WTC11 (cell line): ENCODE data around the gene GNAS. TPM values are rescaled to one million over a fixed set of nuclear protein-coding genes. Genes with fewer than 3 reads are reported as not detected.
A peak's percentile ranks its signal among the peaks of the same experiment; 100 is the strongest.

Source experiments
- ATAC-seq: fragments of 200-7000 bp; cut with Tn5 transposase; 2 replicates; pipeline ENCODE4 v1.10.0; 2021; ENCODE audit warnings: mild to moderate bottlenecking, moderate library complexity
- CTCF ChIA-PET: fragments of 300-600 bp; sonication (Branson Sonifier 250); formaldehyde crosslinking; loops from one replicate; lab custom pipeline; 2021; ENCODE audit warnings: antibody characterized with exemption; lab: Charles Lee
- POLR2A ChIA-PET: fragments of 350-600 bp; sonication (Branson Sonifier 250); formaldehyde crosslinking; loops from one replicate; lab custom pipeline; 2021; ENCODE audit warnings: antibody characterized with exemption; lab: Charles Lee
- DNase-seq: peaks from one replicate; pipeline ENCODE4 v3.0.0; 2021; ENCODE audit warnings: low spot score
- H3K27ac Mint-ChIP-seq: 2 replicates; pipeline ENCODE4 v1.8.0; 2021; ENCODE audit warnings: mixed read lengths
- H3K27me3 Mint-ChIP-seq: 2 replicates; pipeline ENCODE4 v1.8.0; 2021; ENCODE audit warnings: low read depth, mild to moderate bottlenecking, moderate library complexity, mixed read lengths
- H3K36me3 Mint-ChIP-seq: 2 replicates; pipeline ENCODE4 v1.8.0; 2021; ENCODE audit warnings: mixed read lengths
- H3K4me1 Mint-ChIP-seq: 2 replicates; pipeline ENCODE4 v1.8.0; 2022; ENCODE audit warnings: mixed read lengths
- H3K4me3 Mint-ChIP-seq: 2 replicates; pipeline ENCODE4 v1.8.0; 2021; ENCODE audit warnings: mild to moderate bottlenecking, moderate library complexity, mixed read lengths
- H3K9me3 Mint-ChIP-seq: 2 replicates; pipeline ENCODE4 v1.8.0; 2021; ENCODE audit warnings: mixed read lengths
- GRHL2 ChIP-seq: fragments of 250-450 bp; sonication (Bioruptor Pico); IDR thresholded peaks from 2 replicates; pipeline ENCODE4 v1.8.0; 2022; ENCODE audit warnings: mild to moderate bottlenecking, moderate library complexity; ENCODE audit not compliant: insufficient replicate concordance, severe bottlenecking
- NFATC4 ChIP-seq: fragments of 250-450 bp; sonication (Bioruptor Pico); IDR thresholded peaks from 2 replicates; pipeline ENCODE4 v1.9.0; 2021; ENCODE audit warnings: mild to moderate bottlenecking
- OVOL2 ChIP-seq: fragments of 250-450 bp; sonication (Bioruptor Pico); IDR thresholded peaks from 2 replicates; pipeline ENCODE4 v1.9.0; 2021; ENCODE audit warnings: mild to moderate bottlenecking, borderline replicate concordance
- PRRX2 ChIP-seq: fragments of 250-450 bp; sonication (Bioruptor Pico); IDR thresholded peaks from 2 replicates; pipeline ENCODE4 v1.8.0; 2021; ENCODE audit warnings: mild to moderate bottlenecking
- RELA ChIP-seq: sonication (generic); formaldehyde crosslinking; IDR thresholded peaks from 2 replicates; pipeline ENCODE4 v1.8.1; 2022; ENCODE audit warnings: missing genetic modification reagents, mild to moderate bottlenecking, borderline replicate concordance
- SMAD3 ChIP-seq: sonication (generic); formaldehyde crosslinking; IDR thresholded peaks from 2 replicates; pipeline ENCODE4 v1.8.0; 2022; ENCODE audit warnings: missing genetic modification reagents, mild to moderate bottlenecking, borderline replicate concordance
- ZBTB21 ChIP-seq: sonication (generic); formaldehyde crosslinking; IDR thresholded peaks from 2 replicates; pipeline ENCODE4 v1.8.1; 2023; ENCODE audit warnings: mild to moderate bottlenecking, missing genetic modification reagents, borderline replicate concordance
- ZNF671 ChIP-seq: fragments of 250-450 bp; sonication (Bioruptor Pico); IDR thresholded peaks from 2 replicates; pipeline ENCODE4 v1.8.0; 2021; ENCODE audit warnings: mild to moderate bottlenecking
- total RNA-seq: library from RNA; stranded (reverse); gene quantifications from 3 replicates; pipeline ENCODE4 v1.2.3, GENCODE V29; 2021
- TF ChIP-seq, protein P1 (sequence below): sonication (generic); formaldehyde crosslinking; IDR thresholded peaks from 2 replicates; pipeline ENCODE4 v1.8.0; 2023; ENCODE audit warnings: missing genetic modification reagents, mild to moderate bottlenecking, borderline replicate concordance
- TF ChIP-seq, protein P2 (sequence below): sonication (generic); formaldehyde crosslinking; IDR thresholded peaks from 2 replicates; pipeline ENCODE4 v1.8.1; 2022; ENCODE audit warnings: mild to moderate bottlenecking, missing genetic modification reagents, moderate library complexity, borderline replicate concordance
- TF ChIP-seq, protein P3 (sequence below): sonication (generic); formaldehyde crosslinking; IDR thresholded peaks from 2 replicates; pipeline ENCODE4 v1.8.1; 2022; ENCODE audit warnings: low read depth, mild to moderate bottlenecking, moderate library complexity, missing genetic modification reagents, borderline replicate concordance
- TF ChIP-seq, protein P4 (sequence below): sonication (generic); formaldehyde crosslinking; IDR thresholded peaks from 2 replicates; pipeline ENCODE4 v1.8.0; 2022; ENCODE audit warnings: mild to moderate bottlenecking, missing genetic modification reagents
- TF ChIP-seq, protein P5 (sequence below): fragments of 250-450 bp; sonication (Bioruptor Pico); conservative IDR thresholded peaks from 2 replicates; pipeline ENCODE4 v1.9.0; 2021; ENCODE audit warnings: mild to moderate bottlenecking
- TF ChIP-seq, protein P6 (sequence below): sonication (generic); formaldehyde crosslinking; conservative IDR thresholded peaks from 2 replicates; pipeline ENCODE4 v1.8.1; 2022; ENCODE audit warnings: mild to moderate bottlenecking, missing genetic modification reagents
- TF ChIP-seq, protein P7 (sequence below): fragments of 250-450 bp; sonication (Bioruptor Pico); IDR thresholded peaks from 2 replicates; pipeline ENCODE4 v1.8.0; 2021; ENCODE audit warnings: mild to moderate bottlenecking
- TF ChIP-seq, protein P8 (sequence below): sonication (generic); formaldehyde crosslinking; IDR thresholded peaks from 2 replicates; pipeline ENCODE4 v1.8.1; 2023; ENCODE audit warnings: mild to moderate bottlenecking, missing genetic modification reagents, borderline replicate concordance

GNAS gene
- total RNA-seq, 1 experiment from 2014 or later: 868 TPM

DNA sequence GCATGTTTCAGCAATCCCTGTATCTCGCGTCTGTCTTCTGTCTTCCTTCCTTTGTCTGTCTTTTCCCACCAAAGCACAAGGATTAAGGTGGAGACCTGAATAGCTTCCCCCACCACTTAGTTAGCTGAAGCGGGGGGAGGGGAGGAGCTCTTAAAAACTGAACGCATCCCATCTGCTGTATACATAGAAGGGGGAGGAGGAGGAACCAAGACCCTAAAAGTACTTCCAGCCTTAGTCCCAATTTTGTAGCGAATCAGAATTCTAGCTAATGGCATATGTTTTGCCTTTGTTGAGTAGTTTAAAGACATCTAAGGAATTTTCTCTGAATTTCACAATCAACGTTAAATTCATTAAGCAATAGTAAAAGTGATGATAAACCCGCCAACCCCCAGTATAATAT lies 47.9 kb downstream of the GNAS start:
- DNase-seq (no peak), ATAC-seq (peak; percentile 14; the same call in 1 of the 2 replicates)
- Mint-ChIP-seq H3K36me3 (peaks cover 50% of the 10 kb centered on the region), H3K9me3 (no peaks in the 10 kb centered on the region), H3K27me3 (no peaks in the 10 kb centered on the region), H3K4me3 (peak overlapping the region; percentile 32), H3K4me1 (peaks cover 74% of the 10 kb centered on the region), H3K27ac (peak overlapping the region; percentile 62; the same call in 1 of the 2 replicates)
- CTCF ChIA-PET: interaction anchor here (1.2 to 1.6 kb wide), 3 partner anchors 30 to 419 kb away, joined by 3 to 5 read pairs (median 3); no protein-coding TSS in a partner anchor
- POLR2A ChIA-PET: interaction anchor here (0.5 kb wide), 1 partner anchor 94 kb away, joined by 3 read pairs; no protein-coding TSS in a partner anchor
- no peak for TF ChIP-seq NFATC4 (CRISPR knock-in tag)
- TF ChIP-seq, protein P1, sequence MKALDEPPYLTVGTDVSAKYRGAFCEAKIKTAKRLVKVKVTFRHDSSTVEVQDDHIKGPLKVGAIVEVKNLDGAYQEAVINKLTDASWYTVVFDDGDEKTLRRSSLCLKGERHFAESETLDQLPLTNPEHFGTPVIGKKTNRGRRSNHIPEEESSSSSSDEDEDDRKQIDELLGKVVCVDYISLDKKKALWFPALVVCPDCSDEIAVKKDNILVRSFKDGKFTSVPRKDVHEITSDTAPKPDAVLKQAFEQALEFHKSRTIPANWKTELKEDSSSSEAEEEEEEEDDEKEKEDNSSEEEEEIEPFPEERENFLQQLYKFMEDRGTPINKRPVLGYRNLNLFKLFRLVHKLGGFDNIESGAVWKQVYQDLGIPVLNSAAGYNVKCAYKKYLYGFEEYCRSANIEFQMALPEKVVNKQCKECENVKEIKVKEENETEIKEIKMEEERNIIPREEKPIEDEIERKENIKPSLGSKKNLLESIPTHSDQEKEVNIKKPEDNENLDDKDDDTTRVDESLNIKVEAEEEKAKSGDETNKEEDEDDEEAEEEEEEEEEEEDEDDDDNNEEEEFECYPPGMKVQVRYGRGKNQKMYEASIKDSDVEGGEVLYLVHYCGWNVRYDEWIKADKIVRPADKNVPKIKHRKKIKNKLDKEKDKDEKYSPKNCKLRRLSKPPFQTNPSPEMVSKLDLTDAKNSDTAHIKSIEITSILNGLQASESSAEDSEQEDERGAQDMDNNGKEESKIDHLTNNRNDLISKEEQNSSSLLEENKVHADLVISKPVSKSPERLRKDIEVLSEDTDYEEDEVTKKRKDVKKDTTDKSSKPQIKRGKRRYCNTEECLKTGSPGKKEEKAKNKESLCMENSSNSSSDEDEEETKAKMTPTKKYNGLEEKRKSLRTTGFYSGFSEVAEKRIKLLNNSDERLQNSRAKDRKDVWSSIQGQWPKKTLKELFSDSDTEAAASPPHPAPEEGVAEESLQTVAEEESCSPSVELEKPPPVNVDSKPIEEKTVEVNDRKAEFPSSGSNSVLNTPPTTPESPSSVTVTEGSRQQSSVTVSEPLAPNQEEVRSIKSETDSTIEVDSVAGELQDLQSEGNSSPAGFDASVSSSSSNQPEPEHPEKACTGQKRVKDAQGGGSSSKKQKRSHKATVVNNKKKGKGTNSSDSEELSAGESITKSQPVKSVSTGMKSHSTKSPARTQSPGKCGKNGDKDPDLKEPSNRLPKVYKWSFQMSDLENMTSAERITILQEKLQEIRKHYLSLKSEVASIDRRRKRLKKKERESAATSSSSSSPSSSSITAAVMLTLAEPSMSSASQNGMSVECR (CRISPR knock-in tag): no peak
- TF ChIP-seq PRRX2 (CRISPR knock-in tag): no peak
- TF ChIP-seq, protein P2, sequence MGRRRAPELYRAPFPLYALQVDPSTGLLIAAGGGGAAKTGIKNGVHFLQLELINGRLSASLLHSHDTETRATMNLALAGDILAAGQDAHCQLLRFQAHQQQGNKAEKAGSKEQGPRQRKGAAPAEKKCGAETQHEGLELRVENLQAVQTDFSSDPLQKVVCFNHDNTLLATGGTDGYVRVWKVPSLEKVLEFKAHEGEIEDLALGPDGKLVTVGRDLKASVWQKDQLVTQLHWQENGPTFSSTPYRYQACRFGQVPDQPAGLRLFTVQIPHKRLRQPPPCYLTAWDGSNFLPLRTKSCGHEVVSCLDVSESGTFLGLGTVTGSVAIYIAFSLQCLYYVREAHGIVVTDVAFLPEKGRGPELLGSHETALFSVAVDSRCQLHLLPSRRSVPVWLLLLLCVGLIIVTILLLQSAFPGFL: no peak
- TF ChIP-seq, protein P3, sequence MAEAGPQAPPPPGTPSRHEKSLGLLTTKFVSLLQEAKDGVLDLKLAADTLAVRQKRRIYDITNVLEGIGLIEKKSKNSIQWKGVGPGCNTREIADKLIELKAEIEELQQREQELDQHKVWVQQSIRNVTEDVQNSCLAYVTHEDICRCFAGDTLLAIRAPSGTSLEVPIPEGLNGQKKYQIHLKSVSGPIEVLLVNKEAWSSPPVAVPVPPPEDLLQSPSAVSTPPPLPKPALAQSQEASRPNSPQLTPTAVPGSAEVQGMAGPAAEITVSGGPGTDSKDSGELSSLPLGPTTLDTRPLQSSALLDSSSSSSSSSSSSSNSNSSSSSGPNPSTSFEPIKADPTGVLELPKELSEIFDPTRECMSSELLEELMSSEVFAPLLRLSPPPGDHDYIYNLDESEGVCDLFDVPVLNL: no peak
- TF ChIP-seq OVOL2 (CRISPR knock-in tag): no peak

DNA sequence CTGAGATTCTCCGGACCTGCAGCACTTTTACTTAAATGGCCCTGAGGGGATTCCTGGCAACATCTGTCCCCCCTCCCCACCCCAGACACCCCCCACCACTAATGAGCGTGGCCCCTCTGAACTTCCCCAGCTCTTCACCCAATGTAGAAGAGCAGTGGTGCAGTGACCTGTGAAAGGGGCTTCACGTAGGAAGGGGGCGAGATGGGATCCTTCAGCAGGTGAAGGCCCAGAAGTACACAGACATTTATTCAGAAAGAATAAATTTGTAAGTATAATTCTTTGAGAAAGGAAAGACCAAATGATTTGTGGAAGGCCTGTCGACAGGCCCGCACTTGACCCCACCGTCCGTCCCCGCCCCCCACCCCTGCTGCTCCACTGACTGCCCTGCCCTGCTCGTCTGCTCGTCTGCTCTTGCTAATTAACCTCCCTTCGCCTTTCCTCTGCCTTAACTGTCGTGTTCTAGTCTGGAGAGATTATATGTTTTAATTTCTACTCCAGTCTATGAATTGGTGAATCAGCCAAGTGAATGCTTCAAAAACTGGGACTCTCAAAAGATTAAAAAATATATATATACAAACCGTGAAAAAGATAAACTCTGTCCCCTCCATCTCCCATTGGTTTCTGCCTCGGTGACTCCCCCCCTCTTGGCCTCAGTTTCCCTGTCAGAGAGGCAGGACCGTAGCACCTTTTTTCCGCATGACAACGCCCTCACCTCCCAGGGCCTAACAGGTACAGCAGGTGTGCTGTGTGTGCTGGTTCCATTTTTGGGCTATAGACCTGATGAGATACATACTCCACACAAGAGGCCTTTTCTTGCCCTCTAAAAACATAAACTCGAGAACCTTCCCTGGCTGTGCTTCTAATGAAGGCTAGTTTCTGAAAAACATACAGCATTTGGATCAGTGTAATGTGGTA lies 49.2 kb downstream of the GNAS start:
- DNase-seq (no peak), ATAC-seq (no peak)
- POLR2A ChIA-PET: no interaction called here
- Mint-ChIP-seq H3K36me3 (peaks cover 51% of the 10 kb centered on the region), H3K27ac (peak overlapping the region; percentile 56; the same call in 1 of the 2 replicates), H3K9me3 (no peaks in the 10 kb centered on the region), H3K4me1 (peaks cover 61% of the 10 kb centered on the region), H3K4me3 (no peak overlapping the region), H3K27me3 (no peaks in the 10 kb centered on the region)
- CTCF ChIA-PET: interaction anchor here (1.2 kb wide), 1 partner anchor 31 kb away, joined by 3 read pairs; no protein-coding TSS in a partner anchor
- TF ChIP-seq SMAD3 (no peak), ZNF671 (CRISPR knock-in tag) (no peak), ZBTB21 (CRISPR knock-in tag) (no peak), RELA (CRISPR knock-in tag) (no peak), NFATC4 (CRISPR knock-in tag) (no peak), GRHL2 (CRISPR knock-in tag) (no peak)
- TF ChIP-seq, protein P4, sequence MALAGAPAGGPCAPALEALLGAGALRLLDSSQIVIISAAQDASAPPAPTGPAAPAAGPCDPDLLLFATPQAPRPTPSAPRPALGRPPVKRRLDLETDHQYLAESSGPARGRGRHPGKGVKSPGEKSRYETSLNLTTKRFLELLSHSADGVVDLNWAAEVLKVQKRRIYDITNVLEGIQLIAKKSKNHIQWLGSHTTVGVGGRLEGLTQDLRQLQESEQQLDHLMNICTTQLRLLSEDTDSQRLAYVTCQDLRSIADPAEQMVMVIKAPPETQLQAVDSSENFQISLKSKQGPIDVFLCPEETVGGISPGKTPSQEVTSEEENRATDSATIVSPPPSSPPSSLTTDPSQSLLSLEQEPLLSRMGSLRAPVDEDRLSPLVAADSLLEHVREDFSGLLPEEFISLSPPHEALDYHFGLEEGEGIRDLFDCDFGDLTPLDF (CRISPR knock-in tag): no peak
- TF ChIP-seq, protein P5, sequence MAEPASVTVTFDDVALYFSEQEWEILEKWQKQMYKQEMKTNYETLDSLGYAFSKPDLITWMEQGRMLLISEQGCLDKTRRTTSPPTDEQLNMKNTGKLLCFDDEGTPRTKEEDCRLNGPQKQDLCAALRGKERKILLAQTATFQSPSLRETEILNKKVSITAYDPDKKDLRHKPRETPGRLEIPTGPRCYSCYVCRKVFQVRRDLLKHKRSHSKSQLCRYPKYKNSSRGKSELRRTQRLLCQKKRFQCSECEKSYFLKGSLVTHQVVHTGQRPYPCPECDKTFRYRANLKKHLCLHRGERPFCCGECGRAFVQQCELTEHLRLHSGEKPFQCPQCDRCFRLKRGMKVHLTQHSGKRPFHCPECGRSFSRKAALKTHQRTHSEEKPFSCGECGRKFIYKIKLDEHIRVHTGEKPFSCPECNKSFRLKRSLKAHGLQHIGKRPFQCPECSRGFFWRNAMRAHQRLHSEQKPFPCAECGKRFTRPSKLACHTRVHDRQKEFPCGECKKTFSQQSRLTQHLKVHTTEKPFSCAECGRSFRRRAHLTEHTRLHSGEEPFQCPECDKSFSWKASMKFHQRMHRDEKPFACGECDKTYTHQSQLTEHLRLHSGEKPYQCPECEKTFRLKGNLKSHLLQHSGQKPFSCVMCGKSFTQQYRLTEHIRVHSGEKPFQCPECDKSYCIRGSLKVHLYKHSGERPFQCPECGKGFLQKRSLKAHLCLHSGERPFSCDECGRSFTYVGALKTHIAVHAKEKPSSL (CRISPR knock-in tag): no peak
- TF ChIP-seq, protein P6, sequence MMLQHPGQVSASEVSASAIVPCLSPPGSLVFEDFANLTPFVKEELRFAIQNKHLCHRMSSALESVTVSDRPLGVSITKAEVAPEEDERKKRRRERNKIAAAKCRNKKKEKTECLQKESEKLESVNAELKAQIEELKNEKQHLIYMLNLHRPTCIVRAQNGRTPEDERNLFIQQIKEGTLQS: no peak
- TF ChIP-seq, protein P7, sequence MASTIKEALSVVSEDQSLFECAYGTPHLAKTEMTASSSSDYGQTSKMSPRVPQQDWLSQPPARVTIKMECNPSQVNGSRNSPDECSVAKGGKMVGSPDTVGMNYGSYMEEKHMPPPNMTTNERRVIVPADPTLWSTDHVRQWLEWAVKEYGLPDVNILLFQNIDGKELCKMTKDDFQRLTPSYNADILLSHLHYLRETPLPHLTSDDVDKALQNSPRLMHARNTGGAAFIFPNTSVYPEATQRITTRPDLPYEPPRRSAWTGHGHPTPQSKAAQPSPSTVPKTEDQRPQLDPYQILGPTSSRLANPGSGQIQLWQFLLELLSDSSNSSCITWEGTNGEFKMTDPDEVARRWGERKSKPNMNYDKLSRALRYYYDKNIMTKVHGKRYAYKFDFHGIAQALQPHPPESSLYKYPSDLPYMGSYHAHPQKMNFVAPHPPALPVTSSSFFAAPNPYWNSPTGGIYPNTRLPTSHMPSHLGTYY (CRISPR knock-in tag): no peak
- TF ChIP-seq, protein P8, sequence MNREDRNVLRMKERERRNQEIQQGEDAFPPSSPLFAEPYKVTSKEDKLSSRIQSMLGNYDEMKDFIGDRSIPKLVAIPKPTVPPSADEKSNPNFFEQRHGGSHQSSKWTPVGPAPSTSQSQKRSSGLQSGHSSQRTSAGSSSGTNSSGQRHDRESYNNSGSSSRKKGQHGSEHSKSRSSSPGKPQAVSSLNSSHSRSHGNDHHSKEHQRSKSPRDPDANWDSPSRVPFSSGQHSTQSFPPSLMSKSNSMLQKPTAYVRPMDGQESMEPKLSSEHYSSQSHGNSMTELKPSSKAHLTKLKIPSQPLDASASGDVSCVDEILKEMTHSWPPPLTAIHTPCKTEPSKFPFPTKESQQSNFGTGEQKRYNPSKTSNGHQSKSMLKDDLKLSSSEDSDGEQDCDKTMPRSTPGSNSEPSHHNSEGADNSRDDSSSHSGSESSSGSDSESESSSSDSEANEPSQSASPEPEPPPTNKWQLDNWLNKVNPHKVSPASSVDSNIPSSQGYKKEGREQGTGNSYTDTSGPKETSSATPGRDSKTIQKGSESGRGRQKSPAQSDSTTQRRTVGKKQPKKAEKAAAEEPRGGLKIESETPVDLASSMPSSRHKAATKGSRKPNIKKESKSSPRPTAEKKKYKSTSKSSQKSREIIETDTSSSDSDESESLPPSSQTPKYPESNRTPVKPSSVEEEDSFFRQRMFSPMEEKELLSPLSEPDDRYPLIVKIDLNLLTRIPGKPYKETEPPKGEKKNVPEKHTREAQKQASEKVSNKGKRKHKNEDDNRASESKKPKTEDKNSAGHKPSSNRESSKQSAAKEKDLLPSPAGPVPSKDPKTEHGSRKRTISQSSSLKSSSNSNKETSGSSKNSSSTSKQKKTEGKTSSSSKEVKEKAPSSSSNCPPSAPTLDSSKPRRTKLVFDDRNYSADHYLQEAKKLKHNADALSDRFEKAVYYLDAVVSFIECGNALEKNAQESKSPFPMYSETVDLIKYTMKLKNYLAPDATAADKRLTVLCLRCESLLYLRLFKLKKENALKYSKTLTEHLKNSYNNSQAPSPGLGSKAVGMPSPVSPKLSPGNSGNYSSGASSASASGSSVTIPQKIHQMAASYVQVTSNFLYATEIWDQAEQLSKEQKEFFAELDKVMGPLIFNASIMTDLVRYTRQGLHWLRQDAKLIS (CRISPR knock-in tag): no peak
